ENCODE data around the gene SCCPDH. TPM values are rescaled to one million over a fixed set of nuclear protein-coding genes. Genes with fewer than 3 reads are reported as not detected.

SCCPDH gene
- total and polyA plus RNA-seq, 2 experiments from 2014 or later: 44.2 to 44.8 TPM

DNA sequence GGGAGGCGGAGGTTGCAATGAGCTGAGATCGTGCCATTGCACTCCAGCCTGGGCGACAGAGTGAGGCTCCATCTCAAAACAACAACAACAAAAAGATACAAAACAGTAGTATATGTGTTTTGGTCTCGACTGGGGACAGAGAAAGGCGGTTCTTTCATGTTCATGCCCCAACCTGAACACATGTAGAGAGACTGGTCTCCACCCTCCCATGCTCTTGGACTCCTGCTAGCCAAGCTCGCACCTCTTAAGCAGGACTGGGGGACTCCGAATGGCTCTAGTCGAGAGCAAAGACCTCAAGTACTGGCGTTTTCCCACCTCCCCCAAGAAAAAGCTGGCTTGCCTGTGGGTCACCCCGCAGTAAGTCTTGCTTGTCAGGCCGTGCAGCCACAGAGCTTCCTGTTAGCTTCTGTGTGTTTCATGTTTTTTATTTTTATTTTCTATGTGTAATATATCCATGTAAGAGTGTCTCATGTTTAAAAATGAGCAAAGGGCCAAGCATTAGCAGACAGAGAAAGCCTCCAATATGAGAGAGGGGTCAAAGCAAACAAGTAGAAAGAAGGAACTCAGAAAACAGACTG lies 91.6 kb downstream of the SCCPDH start:
- H3K9me2 ChIP-seq (replicated peaks; ENCODE audit: insufficient read depth): no peaks in the 10 kb centered on the region
- no peaks in the 10 kb centered on the region for H3K27me3 ChIP-seq
- no peaks in the 10 kb centered on the region for H3K9me3 ChIP-seq (ENCODE audit: low read depth)
- TF ChIP-seq EZH2 (IDR thresholded peaks at IDR 0.05; ENCODE audit: borderline replicate concordance) (no peak), EZH2phosphoT487 (IDR thresholded peaks at IDR 0.05; ENCODE audit: low read depth, severe bottlenecking, unreplicated experiment) (no peak)
- TF ChIP-seq, protein P1, sequence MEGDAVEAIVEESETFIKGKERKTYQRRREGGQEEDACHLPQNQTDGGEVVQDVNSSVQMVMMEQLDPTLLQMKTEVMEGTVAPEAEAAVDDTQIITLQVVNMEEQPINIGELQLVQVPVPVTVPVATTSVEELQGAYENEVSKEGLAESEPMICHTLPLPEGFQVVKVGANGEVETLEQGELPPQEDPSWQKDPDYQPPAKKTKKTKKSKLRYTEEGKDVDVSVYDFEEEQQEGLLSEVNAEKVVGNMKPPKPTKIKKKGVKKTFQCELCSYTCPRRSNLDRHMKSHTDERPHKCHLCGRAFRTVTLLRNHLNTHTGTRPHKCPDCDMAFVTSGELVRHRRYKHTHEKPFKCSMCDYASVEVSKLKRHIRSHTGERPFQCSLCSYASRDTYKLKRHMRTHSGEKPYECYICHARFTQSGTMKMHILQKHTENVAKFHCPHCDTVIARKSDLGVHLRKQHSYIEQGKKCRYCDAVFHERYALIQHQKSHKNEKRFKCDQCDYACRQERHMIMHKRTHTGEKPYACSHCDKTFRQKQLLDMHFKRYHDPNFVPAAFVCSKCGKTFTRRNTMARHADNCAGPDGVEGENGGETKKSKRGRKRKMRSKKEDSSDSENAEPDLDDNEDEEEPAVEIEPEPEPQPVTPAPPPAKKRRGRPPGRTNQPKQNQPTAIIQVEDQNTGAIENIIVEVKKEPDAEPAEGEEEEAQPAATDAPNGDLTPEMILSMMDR (IDR thresholded peaks at IDR 0.05; ENCODE audit: poor library complexity): no peak
- no peak for DNase-seq (ENCODE audit: low spot score)
- H3K79me2 ChIP-seq: no peaks in the 10 kb centered on the region
- no peaks in the 10 kb centered on the region for H4K20me1 ChIP-seq (ENCODE audit: insufficient read depth, poor library complexity, severe bottlenecking)
- H3K4me3 ChIP-seq: no peak overlapping the region
- WGBS (ENCODE audit: low lambda C conversion rate, missing lambda C conversion rate): 83% methylated on average over 11 of the region's 11 CpGs
- no peak overlapping the region for H2AFZ ChIP-seq
- no peak overlapping the region for H3K27ac ChIP-seq
- H3K4me1 ChIP-seq (ENCODE audit: insufficient read depth): no peaks in the 10 kb centered on the region
- H3K36me3 ChIP-seq (replicated peaks; ENCODE audit: insufficient read depth, low read depth): no peaks in the 10 kb centered on the region
- H3K4me2 ChIP-seq: no peak overlapping the region

Small RNA genes within 50 kb of the gene (small RNA-seq; reads per million reads assigned to genes)
- not detected for gene AC113174.1

Other genes starting within 250 kb of the SCCPDH start
- 25.2 and 30.8 TPM in 2 replicates for gene SMYD3, start 217.1 kb upstream of the SCCPDH start, total RNA-seq
- gene SMYD3, start 217.1 kb upstream of the SCCPDH start, polyA plus RNA-seq: 48.3 and 68.5 TPM in 2 replicates
- 16.3 and 17.9 TPM in 2 replicates for gene TFB2M, start 158.1 kb upstream of the SCCPDH start, total RNA-seq
- 13.2 and 14.2 TPM in 2 replicates for gene TFB2M, start 158.1 kb upstream of the SCCPDH start, polyA plus RNA-seq
- gene CNST, start 158.0 kb upstream of the SCCPDH start, total RNA-seq: 16.2 and 16.4 TPM in 2 replicates
- 6.1 and 7.1 TPM in 2 replicates for gene CNST, start 158.0 kb upstream of the SCCPDH start, polyA plus RNA-seq
- gene AHCTF1, start 207.5 kb downstream of the SCCPDH start, total RNA-seq: 36.3 and 36.4 TPM in 2 replicates
- gene AHCTF1, start 207.5 kb downstream of the SCCPDH start, polyA plus RNA-seq: 9.7 and 10.8 TPM in 2 replicates

Data from hepatocyte (in vitro differentiated cells).